Right lobe of liver (tissue), 4 donors: Measurements from ENCODE around the gene DCANP1.

Experiments
- POLR2A ChIP-seq: fragments of 450-650 bp; IDR thresholded peaks from one replicate; pipeline ENCODE4 v1.6.1; 2017; ENCODE audit warnings: antibody characterized with exemption, mild to moderate bottlenecking
- TF ChIP-seq, protein P1 (sequence below), 4 donors: fragments of 200-600 bp in 3 of 4; fragments of 450-650 bp in 1 of 4; IDR thresholded peaks; one replicate each; pipeline versions ENCODE4 v1.5.1 to v1.8.0; 2016 to 2022; ENCODE audit warnings: antibody characterized with exemption in 4 of 4, mild to moderate bottlenecking in 2 of 4
- donor health status: DM: no; HTN: no; CAD: no.
- donor health status: DM: no; HTN: no; CAD: no.
- donor health status: DM: no; HTN: yes; CAD: no.

DNA sequence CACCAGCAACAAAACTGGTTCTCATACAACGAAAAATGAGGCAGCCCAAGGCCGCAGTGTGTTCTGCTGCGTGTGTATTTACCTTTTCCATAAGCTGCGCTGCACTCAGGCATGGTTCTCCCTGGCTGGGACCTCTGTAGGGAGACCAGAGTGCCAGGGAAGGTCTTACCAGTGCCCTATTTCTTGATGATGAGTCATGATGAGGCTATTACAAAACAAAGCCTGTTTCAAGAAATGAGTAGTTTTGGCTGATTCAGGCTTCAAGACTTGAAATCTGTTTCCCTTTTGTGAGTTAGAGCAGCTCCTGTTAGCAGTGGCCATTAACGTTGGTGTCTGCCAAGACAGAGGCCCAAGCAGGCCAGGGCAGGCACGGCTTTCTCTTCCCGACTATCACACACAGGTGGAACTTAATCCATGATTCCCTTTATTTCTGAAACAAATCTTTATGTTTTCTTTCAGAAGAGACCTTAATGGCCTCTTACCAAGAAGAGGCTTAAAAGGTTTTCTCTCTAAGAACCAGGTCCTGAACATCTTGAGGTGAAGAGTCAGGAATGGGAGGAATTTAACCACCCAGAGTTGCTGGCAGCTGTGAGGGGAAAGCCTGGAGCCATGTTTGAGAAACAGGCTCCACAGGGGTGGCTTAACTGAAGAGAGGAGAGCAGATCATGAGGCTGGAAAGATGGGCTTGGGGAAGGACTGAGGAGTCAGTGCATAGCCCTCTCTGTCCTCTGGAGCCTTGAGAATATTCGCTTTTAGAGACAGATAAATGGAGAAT, 46.4 kb upstream of the DCANP1 start:
- TF ChIP-seq, protein P1, sequence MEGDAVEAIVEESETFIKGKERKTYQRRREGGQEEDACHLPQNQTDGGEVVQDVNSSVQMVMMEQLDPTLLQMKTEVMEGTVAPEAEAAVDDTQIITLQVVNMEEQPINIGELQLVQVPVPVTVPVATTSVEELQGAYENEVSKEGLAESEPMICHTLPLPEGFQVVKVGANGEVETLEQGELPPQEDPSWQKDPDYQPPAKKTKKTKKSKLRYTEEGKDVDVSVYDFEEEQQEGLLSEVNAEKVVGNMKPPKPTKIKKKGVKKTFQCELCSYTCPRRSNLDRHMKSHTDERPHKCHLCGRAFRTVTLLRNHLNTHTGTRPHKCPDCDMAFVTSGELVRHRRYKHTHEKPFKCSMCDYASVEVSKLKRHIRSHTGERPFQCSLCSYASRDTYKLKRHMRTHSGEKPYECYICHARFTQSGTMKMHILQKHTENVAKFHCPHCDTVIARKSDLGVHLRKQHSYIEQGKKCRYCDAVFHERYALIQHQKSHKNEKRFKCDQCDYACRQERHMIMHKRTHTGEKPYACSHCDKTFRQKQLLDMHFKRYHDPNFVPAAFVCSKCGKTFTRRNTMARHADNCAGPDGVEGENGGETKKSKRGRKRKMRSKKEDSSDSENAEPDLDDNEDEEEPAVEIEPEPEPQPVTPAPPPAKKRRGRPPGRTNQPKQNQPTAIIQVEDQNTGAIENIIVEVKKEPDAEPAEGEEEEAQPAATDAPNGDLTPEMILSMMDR (IDR thresholded peaks at IDR 0.05): no peak
- no peak for TF ChIP-seq POLR2A
